Measurements from ENCODE around the gene KDM4E.
"Not testable (repeated sequence)": the region's sequence is repeated elsewhere in the genome, so short reads cannot be mapped to it uniquely, and the experiment has no call there.

KDM4E gene

GRCh38 chr11:95024958-95025357 lies at the start of gene KDM4E:
KDM4E (plus strand) TSS chr11:95025258; CDS start chr11:95025558, 300 bp downstream.
- DNase-seq, result no peak

- no peak for DNase-seq
Measured at GRCh38 chr11:94975599-94975998, 49.5 kb upstream of the KDM4E start.

- no peak for DNase-seq
Measured at GRCh38 chr11:94987378-94987777, 37.7 kb upstream of the KDM4E start.

GRCh38 chr11:94988748-94989147 lies 36.3 kb upstream of the KDM4E start:
- DNase-seq, result no peak

- no peak for DNase-seq
Measured at GRCh38 chr11:94993400-94993943, 31.6 kb upstream of the KDM4E start.

- DNase-seq, result no peak
Measured at GRCh38 chr11:94997437-94997836, 27.6 kb upstream of the KDM4E start.

GRCh38 chr11:94998285-94998684 lies 26.8 kb upstream of the KDM4E start:
- DNase-seq, result no peak

- DNase-seq, result no peak
Measured at GRCh38 chr11:95003716-95004115, 21.3 kb upstream of the KDM4E start.

- DNase-seq, result no peak
Measured at GRCh38 chr11:95005642-95006041, 19.4 kb upstream of the KDM4E start.

GRCh38 chr11:95011376-95011775 lies 13.7 kb upstream of the KDM4E start:
- DNase-seq, result no peak

- no peak for DNase-seq
Measured at GRCh38 chr11:95014184-95014821, 10.8 kb upstream of the KDM4E start.

GRCh38 chr11:95016139-95016538 lies 8.9 kb upstream of the KDM4E start:
- DNase-seq, result no peak

GRCh38 chr11:95021468-95021867 lies 3.6 kb upstream of the KDM4E start:
- not testable (repeated sequence) for DNase-seq

- DNase-seq, result not testable (repeated sequence)
Measured at GRCh38 chr11:95025594-95025993, 536 bp downstream of the KDM4E start.

GRCh38 chr11:95028357-95028756 lies 3.3 kb downstream of the KDM4E start:
- no peak for DNase-seq

GRCh38 chr11:95033051-95033450 lies 8.0 kb downstream of the KDM4E start:
- no peak for DNase-seq

- no peak for DNase-seq
Measured at GRCh38 chr11:95035316-95035715, 10.3 kb downstream of the KDM4E start.

- DNase-seq, result not testable (repeated sequence)
Measured at GRCh38 chr11:95037356-95038035, 12.4 kb downstream of the KDM4E start.

- no peak for DNase-seq
Measured at GRCh38 chr11:95042239-95042638, 17.2 kb downstream of the KDM4E start.

GRCh38 chr11:95042906-95043305 lies 17.8 kb downstream of the KDM4E start:
- DNase-seq, result no peak

- no peak for DNase-seq
Measured at GRCh38 chr11:95044010-95044409, 19.0 kb downstream of the KDM4E start.

- DNase-seq, result no peak
Measured at GRCh38 chr11:95045812-95046211, 20.8 kb downstream of the KDM4E start.

GRCh38 chr11:95049122-95049521 lies 24.1 kb downstream of the KDM4E start, which contains the start of gene KDM4F:
KDM4F (plus strand) TSS chr11:95049422.
- not testable (repeated sequence) for DNase-seq

GRCh38 chr11:95050595-95051202 lies 25.6 kb downstream of the KDM4E start:
- DNase-seq, result no peak
